ENCODE measurements around the gene ZHX3.

Gene ZHX3

GRCh38 chr20:41182296-41183212 is 135.0 kb downstream of the ZHX3 start:
- DNase-seq = no peak

DNA sequence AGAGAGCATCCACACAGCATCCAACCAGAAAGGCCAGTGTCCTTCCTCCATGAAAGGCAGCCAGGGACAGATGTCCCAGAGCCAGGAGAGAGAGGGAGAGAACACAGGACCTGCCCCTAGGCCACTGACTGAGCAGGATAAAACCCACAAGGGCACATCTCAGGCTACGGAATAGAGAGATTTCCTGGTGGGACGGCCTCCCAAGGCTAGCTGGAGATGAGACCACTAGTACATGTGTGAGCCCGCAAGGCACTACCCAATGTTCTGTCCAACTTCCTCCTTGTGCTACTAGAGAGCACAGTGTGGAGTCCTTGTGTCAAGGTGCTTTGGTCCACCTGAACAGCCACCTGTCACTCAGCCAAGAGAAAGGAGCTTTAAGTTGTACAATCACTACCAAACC is 136.0 kb downstream of the ZHX3 start:
- no peak for DNase-seq

GRCh38 chr20:41180599-41181333 is 136.8 kb downstream of the ZHX3 start:
- DNase-seq = no peak

GRCh38 chr20:41179961-41180360 is 137.6 kb downstream of the ZHX3 start:
- no peak for DNase-seq

GRCh38 chr20:41178904-41179432 is 138.6 kb downstream of the ZHX3 start:
- no peak for DNase-seq

DNA sequence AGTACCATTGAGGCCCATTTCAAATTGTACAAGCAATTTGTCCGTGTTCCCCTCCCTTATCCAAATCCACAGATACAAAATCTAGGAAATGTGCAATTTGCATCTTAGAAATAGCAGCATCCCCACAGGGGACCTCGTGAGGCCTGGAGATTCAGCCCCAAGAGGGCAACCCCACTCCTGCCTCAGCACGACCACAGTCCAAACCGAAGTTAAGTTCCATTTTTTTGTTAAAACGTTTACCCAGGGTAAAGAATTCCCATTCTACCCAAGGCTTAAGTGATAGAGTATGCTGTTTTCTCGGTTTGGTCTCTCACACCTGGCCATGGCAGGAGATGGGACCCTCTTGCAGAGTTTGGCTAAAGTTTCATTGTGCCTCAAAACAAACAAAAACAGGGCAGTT is 139.0 kb downstream of the ZHX3 start:
- DNase-seq = no peak

GRCh38 chr20:41177636-41178035 is 139.9 kb downstream of the ZHX3 start:
- no peak for DNase-seq

DNA sequence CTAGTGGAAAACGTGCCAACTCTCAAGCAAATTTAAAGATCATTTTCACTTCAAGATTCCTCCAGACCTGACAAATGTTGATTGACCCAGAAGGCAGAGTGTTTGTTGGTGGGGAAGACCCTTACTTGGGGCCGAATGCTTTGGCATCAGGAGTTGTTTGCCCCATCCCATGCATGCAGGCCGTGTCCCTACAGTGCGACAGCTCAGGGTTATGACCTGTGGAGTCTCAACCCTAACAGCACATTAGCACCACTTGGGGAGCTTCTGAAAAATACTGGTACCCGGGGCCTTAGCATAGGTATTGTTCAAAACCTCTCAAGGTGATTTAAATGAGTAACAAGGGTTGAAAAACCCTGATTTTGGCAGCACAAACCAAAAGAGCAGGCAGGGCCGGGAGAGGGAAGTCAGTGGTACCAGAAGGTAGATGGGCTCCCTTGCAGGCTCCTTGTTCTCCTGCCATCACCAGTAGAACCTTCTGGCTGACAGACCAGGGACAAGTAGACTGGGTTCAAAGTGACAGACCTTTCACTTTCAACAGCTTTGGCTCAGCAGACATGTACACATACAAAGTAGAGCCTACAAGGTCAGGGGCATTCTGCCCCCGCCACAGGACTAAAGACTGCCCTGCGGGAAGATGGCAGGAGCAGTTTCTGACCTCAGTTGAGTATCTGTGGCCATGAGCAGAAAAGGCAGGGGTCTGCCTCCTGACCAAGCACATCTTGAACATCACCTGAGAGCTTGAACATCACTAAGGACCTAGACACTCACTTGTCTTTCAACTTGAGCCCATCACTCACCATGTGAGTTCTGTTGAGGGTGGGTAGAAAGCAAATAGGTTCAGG is 140.6 kb downstream of the ZHX3 start:
- no peak for DNase-seq

DNA sequence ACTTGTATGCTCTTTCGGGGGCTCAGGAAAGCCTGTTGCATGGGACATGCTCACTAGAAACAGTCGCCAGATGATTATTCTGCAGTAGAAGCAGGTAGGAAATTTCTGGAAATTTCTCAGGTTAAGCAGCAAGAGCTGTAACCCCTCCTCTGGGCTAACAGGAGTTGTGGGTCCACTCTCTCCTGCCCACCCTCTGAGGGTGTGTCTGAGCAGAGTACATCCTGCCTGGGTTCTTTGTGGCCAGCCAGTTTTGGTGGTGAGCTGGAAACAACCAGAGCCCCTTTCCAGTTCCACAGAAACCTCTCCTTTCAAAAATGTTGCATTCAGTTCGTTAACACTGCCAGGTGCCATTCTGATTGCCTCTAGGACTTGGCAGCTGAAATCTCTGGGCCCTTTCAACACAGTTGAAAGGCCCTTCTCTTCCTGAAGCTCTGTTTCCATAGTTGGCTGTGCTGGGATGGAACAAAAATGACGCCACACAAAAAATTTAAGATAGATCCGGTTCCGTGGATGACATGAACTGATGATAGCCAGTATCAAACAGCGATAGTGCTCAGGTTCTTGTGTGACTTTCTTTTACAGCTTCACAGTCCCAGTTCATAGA is 141.7 kb downstream of the ZHX3 start:
- no peak for DNase-seq

GRCh38 chr20:41175201-41175651 is 142.3 kb downstream of the ZHX3 start:
- DNase-seq = no peak

DNA sequence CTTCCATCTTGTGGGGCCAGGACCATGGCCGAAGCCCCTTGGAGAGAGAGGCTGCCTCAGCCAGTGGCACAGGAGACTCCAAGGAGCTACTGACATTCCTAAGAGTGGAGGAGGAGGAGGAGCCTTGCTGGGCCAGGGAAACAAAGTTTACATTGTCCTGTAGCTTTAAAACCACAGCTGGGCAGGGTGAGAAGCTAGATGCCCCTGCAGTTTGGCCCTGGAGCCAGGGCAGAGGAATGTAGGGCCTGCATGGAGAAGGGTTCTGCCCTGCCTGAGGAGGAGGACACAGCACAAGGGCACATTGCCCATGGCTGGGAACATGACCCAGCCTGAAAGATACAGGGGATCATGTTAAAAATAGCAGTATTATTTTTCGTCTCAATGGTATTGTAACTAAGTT is 142.7 kb downstream of the ZHX3 start:
- no peak for DNase-seq

GRCh38 chr20:41174373-41174772 is 143.2 kb downstream of the ZHX3 start:
- no peak for DNase-seq

GRCh38 chr20:41173791-41174341 is 143.7 kb downstream of the ZHX3 start:
- DNase-seq = no peak

GRCh38 chr20:41173161-41173721 is 144.3 kb downstream of the ZHX3 start:
- peak; percentile 52 for DNase-seq

- DNase-seq = no peak
Measured at GRCh38 chr20:41172296-41173140, 145.0 kb downstream of the ZHX3 start.

DNA sequence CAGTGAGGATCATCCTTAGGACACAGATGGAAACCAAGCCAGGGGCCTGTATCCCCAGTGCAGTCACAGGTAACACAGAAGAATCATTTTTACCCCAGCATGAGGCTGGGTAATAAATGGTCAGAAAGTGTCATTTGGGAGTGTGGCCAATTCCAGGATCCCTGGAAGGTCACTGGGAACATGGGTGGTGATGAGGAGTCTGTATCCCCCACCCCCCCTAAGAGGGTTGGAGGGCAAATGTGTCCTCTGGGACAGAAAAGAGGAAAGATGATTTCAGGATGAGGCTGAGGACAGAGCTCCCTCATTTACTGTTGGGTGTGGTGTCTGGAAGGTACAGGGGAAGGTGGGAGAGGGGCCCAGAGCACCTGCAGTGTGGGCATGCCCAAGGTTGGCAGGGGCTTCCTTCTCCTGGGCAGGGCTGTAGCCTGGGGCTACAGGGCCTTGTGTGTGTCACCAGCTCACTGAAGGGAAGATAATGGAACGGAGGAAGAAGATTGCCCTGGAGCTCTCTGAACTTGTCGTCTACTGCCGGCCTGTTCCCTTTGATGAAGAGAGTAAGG is 145.7 kb downstream of the ZHX3 start:
- DNase-seq = no peak

DNA sequence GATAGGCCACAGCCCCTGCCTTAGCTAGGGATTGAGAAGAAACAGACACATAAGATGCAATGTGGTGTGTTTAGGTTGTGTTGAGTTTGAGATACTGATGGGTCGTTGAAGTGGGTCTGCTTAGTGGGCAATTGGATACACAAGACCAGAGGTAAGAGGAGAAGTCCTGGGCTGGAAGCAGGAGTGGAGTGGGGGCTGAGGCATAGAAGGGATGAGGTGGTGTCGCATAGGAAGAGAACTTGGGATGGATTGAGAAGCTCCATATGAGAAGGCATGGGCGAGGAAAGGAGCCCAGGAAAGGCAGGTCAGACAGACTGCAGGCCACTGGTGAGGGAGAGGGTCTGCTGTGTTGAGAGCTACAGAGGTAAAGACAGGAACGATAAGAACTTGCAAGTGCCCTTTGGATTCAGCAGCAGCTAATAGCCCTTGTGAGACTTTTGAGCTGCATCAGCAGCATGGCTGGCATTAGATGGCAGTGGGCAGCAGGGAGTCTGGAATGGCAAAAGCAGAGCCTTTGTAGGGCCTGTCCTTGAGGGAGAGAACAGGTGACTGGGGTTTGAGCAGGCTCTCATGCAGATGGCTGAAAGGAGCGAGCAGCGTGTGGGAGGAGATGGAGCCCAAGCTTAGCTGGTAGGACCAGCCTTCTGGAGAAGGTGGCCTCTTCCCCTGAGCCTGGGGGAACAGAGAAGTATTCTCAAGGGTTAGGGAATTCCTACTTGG is 147.0 kb downstream of the ZHX3 start:
- no peak for DNase-seq

- no peak for DNase-seq
Measured at GRCh38 chr20:41169791-41170351, 147.7 kb downstream of the ZHX3 start.

GRCh38 chr20:41169162-41169690 is 148.3 kb downstream of the ZHX3 start:
- no peak for DNase-seq

All from CD4-positive, alpha-beta T cell treated with Interleukin-4 for 4 hours (primary cell).